IMR-90 (cell line): Measurements from ENCODE around the gene MED26. TPM values are rescaled to one million over a fixed set of nuclear protein-coding genes. Genes with fewer than 3 reads are reported as not detected.
A peak's percentile ranks its signal among the peaks of the same experiment; 100 is the strongest.

ENCODE experiments used
- ATAC-seq: fragments of 200-7000 bp; cut with Tn5 transposase; 2 replicates; pipeline ENCODE4 v1.9.1; 2020; ENCODE audit warnings: low read depth, mild to moderate bottlenecking, moderate library complexity
- BruUV-seq: library from RNA; stranded (reverse); fragments of 400-500 nt; replicated peaks from 2 replicates; lab custom pipeline; 2021; lab: Mats Ljungman, UMichigan
- CTCF ChIA-PET: fragments of 300-600 bp; formaldehyde crosslinking; extraction: SDS; loops from one replicate; lab custom pipeline; 2021; ENCODE audit warnings: antibody characterized with exemption; lab: Yijun Ruan, JAX
- POLR2A ChIA-PET: fragments of 300-600 bp; sonication (Branson Sonifier 250); formaldehyde crosslinking; loops from one replicate; lab custom pipeline; 2022; ENCODE audit warnings: antibody characterized with exemption; ENCODE audit not compliant: unreplicated experiment; lab: Charles Lee
- DNase-seq: peaks from one replicate; pipeline ENCODE4 v3.0.0; 2013
- H2AFZ ChIP-seq: replicated peaks from 2 replicates; pipeline ENCODE3; 2013; ENCODE audit warnings: low read length, mild to moderate bottlenecking; ENCODE audit not compliant: poor library complexity
- H2AK5ac ChIP-seq: 2 replicates; pipeline ENCODE4 v1.6.1; 2013; ENCODE audit warnings: low read depth, low read length, inconsistent platforms
- H2AK9ac ChIP-seq: replicated peaks from 2 replicates; pipeline ENCODE3; 2013; ENCODE audit warnings: mild to moderate bottlenecking, low read depth, low read length, moderate library complexity; ENCODE audit not compliant: poor library complexity
- H2BK120ac ChIP-seq: 2 replicates; pipeline ENCODE4 v1.6.1; 2013; ENCODE audit warnings: low read depth, low read length, inconsistent platforms
- H2BK15ac ChIP-seq: 3 replicates; pipeline ENCODE4 v1.6.1; 2013; ENCODE audit warnings: low read depth, low read length, inconsistent platforms
- H2BK20ac ChIP-seq: 2 replicates; pipeline ENCODE4 v1.6.1; 2013; ENCODE audit warnings: low read depth, mild to moderate bottlenecking, inconsistent platforms, low read length, moderate library complexity
- H2BK5ac ChIP-seq: 2 replicates; pipeline ENCODE4 v1.6.1; 2013; ENCODE audit warnings: mild to moderate bottlenecking, low read depth, low read length, inconsistent platforms; ENCODE audit not compliant: poor library complexity, severe bottlenecking
- H3K14ac ChIP-seq: replicated peaks from 2 replicates; pipeline ENCODE4 v1.6.1; 2013; ENCODE audit warnings: low read depth, low read length, inconsistent platforms
- H3K18ac ChIP-seq: 2 replicates; pipeline ENCODE4 v1.6.1; 2013; ENCODE audit warnings: low read depth, low read length, control low read depth
- H3K23ac ChIP-seq: 2 replicates; pipeline ENCODE4 v1.6.1; 2013; ENCODE audit warnings: low read depth, low read length, inconsistent platforms
- H3K27ac ChIP-seq: 2 replicates; pipeline ENCODE4 v1.5.1; 2013; ENCODE audit warnings: mild to moderate bottlenecking, control low read depth, low read length; ENCODE audit not compliant: insufficient read depth
- H3K27me3 ChIP-seq: 2 replicates; pipeline ENCODE4 v1.6.1; 2013; ENCODE audit warnings: low read length; ENCODE audit not compliant: control insufficient read depth, insufficient read depth
- H3K36me3 ChIP-seq: 2 replicates; pipeline ENCODE4 v1.6.1; 2013; ENCODE audit warnings: low read length, mixed read lengths; ENCODE audit not compliant: control insufficient read depth, insufficient read depth
- H3K4ac ChIP-seq: 2 replicates; pipeline ENCODE4 v1.6.1; 2013; ENCODE audit warnings: low read depth, low read length, inconsistent platforms
- H3K4me1 ChIP-seq: 2 replicates; pipeline ENCODE4 v1.6.1; 2013; ENCODE audit warnings: low read length, mixed read lengths; ENCODE audit not compliant: control insufficient read depth, insufficient read depth
- H3K4me2 ChIP-seq: 2 replicates; pipeline ENCODE4 v1.6.1; 2013; ENCODE audit warnings: low read depth, mild to moderate bottlenecking, control low read depth, low read length, moderate library complexity
- H3K4me3 ChIP-seq: 2 replicates; pipeline ENCODE4 v1.5.1; 2013; ENCODE audit warnings: low read depth, mild to moderate bottlenecking, control low read depth, low read length, moderate library complexity; ENCODE audit not compliant: insufficient read depth
- H3K56ac ChIP-seq: 2 replicates; pipeline ENCODE4 v1.6.1; 2013; ENCODE audit warnings: low read length, inconsistent platforms; ENCODE audit not compliant: insufficient read depth; ENCODE audit errors: extremely low read depth
- H3K79me1 ChIP-seq, 2 experiments: 2 replicates each; pipeline ENCODE4 v1.6.1; 2013; ENCODE audit warnings: low read length in 2 of 2, inconsistent platforms in 1 of 2, low read depth in 1 of 2
- H3K9ac ChIP-seq: 2 replicates; pipeline ENCODE4 v1.6.1; 2013; ENCODE audit warnings: low read depth, low read length, control low read depth
- H3K9me1 ChIP-seq: 2 replicates; pipeline ENCODE4 v1.6.1; 2013; ENCODE audit warnings: low read length, inconsistent platforms; ENCODE audit not compliant: insufficient read depth
- H3K9me3 ChIP-seq: 2 replicates; pipeline ENCODE4 v1.6.1; 2013; ENCODE audit warnings: low read length; ENCODE audit not compliant: control insufficient read depth, insufficient read depth
- H4K20me1 ChIP-seq: 2 replicates; pipeline ENCODE4 v1.6.1; 2013; ENCODE audit warnings: low read length, inconsistent platforms; ENCODE audit not compliant: insufficient read depth
- H4K5ac ChIP-seq: 2 replicates; pipeline ENCODE4 v1.6.1; 2013; ENCODE audit warnings: mild to moderate bottlenecking, low read depth, low read length, control low read depth
- H4K8ac ChIP-seq, 2 experiments: 2 replicates each; pipeline ENCODE4 v1.6.1; 2013; ENCODE audit warnings: low read depth in 2 of 2, low read length in 2 of 2, control low read depth in 1 of 2, inconsistent platforms in 1 of 2
- H4K91ac ChIP-seq: 2 replicates; pipeline ENCODE4 v1.6.1; 2013; ENCODE audit warnings: low read depth, low read length, inconsistent platforms; ENCODE audit not compliant: insufficient read depth
- BHLHE40 ChIP-seq: fragments of 150-350 bp; IDR thresholded peaks from 2 replicates; pipeline ENCODE4 v1.6.1; 2016; ENCODE audit warnings: mild to moderate bottlenecking, low read depth, low read length
- FOS ChIP-seq: fragments of 150-350 bp; IDR thresholded peaks from 2 replicates; pipeline ENCODE4 v1.6.1; 2016; ENCODE audit warnings: low read depth, low read length
- MAFK ChIP-seq: IDR thresholded peaks from 2 replicates; pipeline ENCODE4 v1.6.1; 2012; ENCODE audit warnings: low read depth, low read length, improper control_type of control experiment
- MAZ ChIP-seq: IDR thresholded peaks from 2 replicates; pipeline ENCODE4 v1.6.1; 2012; ENCODE audit warnings: low read depth, mild to moderate bottlenecking, low read length, improper control_type of control experiment, moderate library complexity, borderline replicate concordance
- WGBS, 2 experiments: methylation state at CpG; one replicate each; pipeline versions ENCODE4 v1.1.5 to v1.1.7; 2013; ENCODE audit warnings: missing lambda C conversion rate in 2 of 2; ENCODE audit not compliant: insufficient read length in 1 of 2; ENCODE audit errors: extremely low coverage in 2 of 2; 5-methylcytosine and 5-hydroxymethylcytosine counted together
- dilution Hi-C: fragments of 300-500 bp; cut with HindIII; formaldehyde crosslinking; loops from one replicate; pipeline ENCODE4 v1.14.3; 2018; ENCODE audit warnings: low sequenced_read_pairs; ENCODE audit not compliant: unreplicated experiment
- in situ Hi-C: fragments of 300-500 bp; cut with MboI; formaldehyde crosslinking; loops from 3 replicates; pipeline ENCODE4 v1.14.3; 2019; ENCODE audit warnings: low sequenced_read_pairs, inconsistent platforms, mixed read lengths
- intact Hi-C: fragments of 100-400 bp; cut with micrococcal nuclease; formaldehyde crosslinking; loops from 2 replicates; pipeline ENCODE4 v1.10.0; 2022
- polyA plus RNA-seq, 3 experiments: library from polyadenylated mRNA; depleted of rRNA; stranded (reverse); fragments of >200 nt; gene quantifications; 2 replicates each; pipeline ENCODE4 v1.2.3, GENCODE V29; 2012; ENCODE audit warnings: low replicate concordance in 1 of 3
- total RNA-seq: library from RNA; depleted of rRNA; stranded (reverse); fragments of >200 nt; gene quantifications from 2 replicates; pipeline ENCODE4 v1.2.3, GENCODE V29; 2012

Gene MED26
- total and polyA plus RNA-seq, 2 of the 4 experiments (the other 2 are of a cell fraction): 2.0 to 4.0 TPM

- Histone ChIP-seq H3K18ac (no peak overlapping the region), H3K27ac (no peak overlapping the region), H3K36me3 (no peaks in the 10 kb centered on the region), H4K5ac (no peak overlapping the region), H2AFZ (no peak overlapping the region), H4K20me1 (peaks cover 99% of the 10 kb centered on the region), H3K9ac (no peak overlapping the region), H2BK15ac (no peak overlapping the region), H3K4ac (no peak overlapping the region), H3K4me1 (peaks cover 45% of the 10 kb centered on the region), H3K56ac (no peak overlapping the region), H4K8ac (no peak overlapping the region), H2AK9ac (peak overlapping the region; percentile 46), H2AK5ac (no peak overlapping the region), H3K9me3 (no peaks in the 10 kb centered on the region), H3K23ac (no peak overlapping the region), H2BK120ac (no peak overlapping the region), H2BK20ac (no peak overlapping the region), H3K4me3 (no peak overlapping the region), H3K27me3 (no peaks in the 10 kb centered on the region), H4K91ac (no peak overlapping the region), H2BK5ac (no peak overlapping the region), H3K9me1 (peaks cover 50% of the 10 kb centered on the region), H3K79me1 (peaks cover 39 to 98% of the 10 kb centered on the region in 2 experiments; a peak in 3 of 4 replicates), H3K14ac (no peak overlapping the region), H3K4me2 (no peak overlapping the region)
- no TSS peak for BruUV-seq
- POLR2A ChIA-PET: no interaction called here
- dilution Hi-C loops: no loop called here
- intact Hi-C loops: no loop called here
- in situ Hi-C loops: no loop called here
- TF ChIP-seq FOS (peak; percentile 73), BHLHE40 (peak; percentile 67), MAFK (no peak), MAZ (no peak)
- ATAC-seq (no peak), DNase-seq (peak; percentile 67)
- CTCF ChIA-PET: no interaction called here
- 77% methylated on average over 6 of the region's 20 CpGs; no CpG with 5 or more reads in 1 of the 2 experiments for whole genome bisulfite sequencing, 2 experiments
These were observed 40.8 kb downstream of the MED26 start for GRCh38 chr19:16586991-16587832.
